Renal pelvis (tissue), 12 donors: ENCODE results near the gene RBBP4. TPM values are rescaled to one million over a fixed set of nuclear protein-coding genes. Genes with fewer than 3 reads are reported as not detected.
"Not testable (repeated sequence)": the region's sequence is repeated elsewhere in the genome, so short reads cannot be mapped to it uniquely, and the experiment has no call there.

Experiments used
- DNase-seq: peaks from one replicate; pipeline ENCODE4 v3.0.0-alpha.2; 2013
- long read RNA-seq, 16 experiments: transcript quantifications; one replicate each; lab custom pipeline, GENCODE V29; 2026
- polyA plus RNA-seq, 3 donors: library from polyadenylated mRNA; unstranded; fragments of 120-200 nt; gene quantifications; one replicate each; pipeline ENCODE4 v1.2.1, GENCODE V29; 2013; ENCODE audit not compliant: insufficient read length in 3 of 3

Gene RBBP4
- 100 to 1,000 TPM; 308 to 325 (median 312) TPM for polyA plus RNA-seq
- long read RNA-seq, donor 1, full-length matches to known transcripts, result 72 of 79 reads
- long read RNA-seq, donor 1, partial matches to known transcripts, result 7 of 79 reads
- long read RNA-seq, donor 1, other reads (novel, unspliced or antisense), result 0 of 79 reads
- long read RNA-seq, donor 2, full-length matches to known transcripts, result 92 of 102 reads
- long read RNA-seq, donor 2, partial matches to known transcripts, result 10 of 102 reads
- long read RNA-seq, donor 2, other reads (novel, unspliced or antisense), result 0 of 102 reads
- long read RNA-seq, donor 3, full-length matches to known transcripts, result 73 of 86 reads
- long read RNA-seq, donor 3, partial matches to known transcripts, result 13 of 86 reads
- long read RNA-seq, donor 3, other reads (novel, unspliced or antisense), result 0 of 86 reads
- long read RNA-seq, donor 4, full-length matches to known transcripts, result 60 of 67 reads
- long read RNA-seq, donor 4, partial matches to known transcripts, result 7 of 67 reads
- long read RNA-seq, donor 4, other reads (novel, unspliced or antisense), result 0 of 67 reads
- long read RNA-seq, donor 5, full-length matches to known transcripts, result 48 of 118 reads
- long read RNA-seq, donor 5, partial matches to known transcripts, result 70 of 118 reads
- long read RNA-seq, donor 5, other reads (novel, unspliced or antisense), result 0 of 118 reads
- long read RNA-seq, donor 6, full-length matches to known transcripts, result 73 of 81 reads
- long read RNA-seq, donor 6, partial matches to known transcripts, result 8 of 81 reads
- long read RNA-seq, donor 6, other reads (novel, unspliced or antisense), result 0 of 81 reads
- long read RNA-seq, donor 7, full-length matches to known transcripts, result 95 of 179 reads
- long read RNA-seq, donor 7, partial matches to known transcripts, result 79 of 179 reads
- long read RNA-seq, donor 7, other reads (novel, unspliced or antisense), result 5 of 179 reads
- long read RNA-seq, donor 8, full-length matches to known transcripts, result 28 of 28 reads
- long read RNA-seq, donor 8, partial matches to known transcripts, result 0 of 28 reads
- long read RNA-seq, donor 8, other reads (novel, unspliced or antisense), result 0 of 28 reads
- long read RNA-seq, donor 9, full-length matches to known transcripts, result 89 of 104 reads
- long read RNA-seq, donor 9, partial matches to known transcripts, result 15 of 104 reads
- long read RNA-seq, donor 9, other reads (novel, unspliced or antisense), result 0 of 104 reads
- long read RNA-seq, donor 10, full-length matches to known transcripts, result 53 of 67 reads
- long read RNA-seq, donor 10, partial matches to known transcripts, result 8 of 67 reads
- long read RNA-seq, donor 10, other reads (novel, unspliced or antisense), result 6 of 67 reads
- long read RNA-seq, donor 11, full-length matches to known transcripts, result 61 of 82 reads
- long read RNA-seq, donor 11, partial matches to known transcripts, result 21 of 82 reads
- long read RNA-seq, donor 11, other reads (novel, unspliced or antisense), result 0 of 82 reads
- long read RNA-seq, donor 12, full-length matches to known transcripts, result 87 of 113 reads
- long read RNA-seq, donor 12, partial matches to known transcripts, result 26 of 113 reads
- long read RNA-seq, donor 12, other reads (novel, unspliced or antisense), result 0 of 113 reads
- long read RNA-seq, donor 13, full-length matches to known transcripts, result 48 of 48 reads
- long read RNA-seq, donor 13, partial matches to known transcripts, result 0 of 48 reads
- long read RNA-seq, donor 13, other reads (novel, unspliced or antisense), result 0 of 48 reads
- long read RNA-seq, donor 14, result 0 reads
- long read RNA-seq, donor 15, full-length matches to known transcripts, result 73 of 87 reads
- long read RNA-seq, donor 15, partial matches to known transcripts, result 6 of 87 reads
- long read RNA-seq, donor 15, other reads (novel, unspliced or antisense), result 8 of 87 reads
- long read RNA-seq, donor 16, full-length matches to known transcripts, result 87 of 120 reads
- long read RNA-seq, donor 16, partial matches to known transcripts, result 19 of 120 reads
- long read RNA-seq, donor 16, other reads (novel, unspliced or antisense), result 14 of 120 reads

- DNase-seq, result peak; percentile 98
Measured at GRCh38 chr1:32650752-32651460, at the start of gene RBBP4. RBBP4 (plus strand) TSS chr1:32651208; CDS start chr1:32651307, 99 bp downstream.

- DNase-seq, result no peak
Measured at GRCh38 chr1:32605711-32606424, 45.1 kb upstream of the RBBP4 start.

GRCh38 chr1:32606565-32607371 lies 44.2 kb upstream of the RBBP4 start:
- DNase-seq, result no peak

DNA sequence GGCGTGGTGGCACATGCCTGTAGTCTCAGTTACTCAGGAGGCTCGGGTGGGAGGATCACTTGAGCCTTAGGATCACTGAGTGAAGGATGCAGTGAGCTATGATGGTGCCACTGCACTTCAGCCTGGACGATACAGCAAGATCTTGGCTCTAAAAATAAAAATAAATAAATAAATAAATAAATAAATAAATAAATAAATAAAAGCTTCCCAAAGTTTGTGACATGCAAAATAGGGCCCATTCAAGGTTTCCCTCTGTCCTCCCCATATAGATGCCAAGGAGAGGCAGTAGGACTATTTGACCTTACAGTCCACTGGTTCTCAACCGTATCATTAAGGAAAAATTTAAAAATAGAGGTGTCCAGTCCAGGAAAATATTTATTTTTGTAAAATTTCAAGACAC lies 41.8 kb upstream of the RBBP4 start:
- no peak for DNase-seq

DNA sequence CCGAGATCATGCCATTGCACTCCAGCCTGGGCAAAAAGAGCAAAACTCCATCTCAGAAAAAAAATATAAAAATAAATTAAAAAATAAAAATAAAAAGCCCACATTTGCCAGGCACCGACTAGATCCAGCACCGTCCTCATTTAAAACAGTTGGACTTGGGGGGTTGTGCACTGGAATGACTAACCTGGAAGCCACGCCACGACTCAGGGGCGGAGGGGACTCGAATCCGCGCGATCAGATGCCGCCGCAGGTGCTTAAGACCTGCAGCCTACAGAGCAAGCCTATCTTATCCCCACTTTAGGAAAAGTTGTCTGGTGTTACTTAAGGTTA lies 39.2 kb upstream of the RBBP4 start:
- DNase-seq, result no peak

- DNase-seq, result peak; percentile 52
Measured at GRCh38 chr1:32612189-32612881, 38.7 kb upstream of the RBBP4 start.

- no peak for DNase-seq
Measured at GRCh38 chr1:32613472-32613871, 37.5 kb upstream of the RBBP4 start.

- no peak for DNase-seq
Measured at GRCh38 chr1:32618673-32619221, 32.3 kb upstream of the RBBP4 start.

DNA sequence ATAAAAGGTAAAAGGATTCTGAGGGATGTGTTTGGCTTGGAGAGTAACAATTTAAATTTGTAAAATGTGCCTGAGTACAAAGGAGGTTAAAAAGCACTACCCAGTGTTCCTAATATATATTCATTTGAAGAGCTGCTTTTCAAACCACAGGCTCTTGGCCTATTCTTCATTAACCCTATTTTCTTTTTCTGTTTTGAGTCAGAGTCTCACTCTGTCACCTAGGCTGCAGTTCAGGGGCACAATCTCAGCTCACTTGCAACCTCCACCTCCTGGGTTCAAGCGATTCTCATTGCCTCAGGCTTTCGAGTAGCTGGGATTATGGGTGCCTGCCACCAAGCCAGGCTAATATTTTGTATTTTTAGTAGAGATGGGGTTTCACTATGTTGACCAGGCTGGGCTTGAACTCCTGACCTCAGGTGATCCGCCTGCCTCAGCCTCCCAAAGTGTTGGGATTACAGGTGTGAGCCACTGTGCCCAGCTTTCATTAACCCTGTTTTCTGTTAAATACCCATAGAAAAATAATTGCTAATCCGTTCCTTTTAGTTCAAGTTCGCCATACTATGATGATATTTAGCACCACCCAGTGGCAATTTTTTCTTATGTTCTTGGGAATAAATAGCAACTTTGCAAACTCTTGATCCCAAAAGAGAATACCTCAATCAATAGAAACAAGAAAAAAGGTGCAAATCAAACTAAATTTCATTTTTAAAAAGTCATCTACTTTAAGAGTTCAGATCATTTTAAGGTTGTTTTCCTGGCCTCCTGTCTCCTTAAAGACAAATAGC lies 31.1 kb upstream of the RBBP4 start:
- peak; percentile 7 for DNase-seq

DNA sequence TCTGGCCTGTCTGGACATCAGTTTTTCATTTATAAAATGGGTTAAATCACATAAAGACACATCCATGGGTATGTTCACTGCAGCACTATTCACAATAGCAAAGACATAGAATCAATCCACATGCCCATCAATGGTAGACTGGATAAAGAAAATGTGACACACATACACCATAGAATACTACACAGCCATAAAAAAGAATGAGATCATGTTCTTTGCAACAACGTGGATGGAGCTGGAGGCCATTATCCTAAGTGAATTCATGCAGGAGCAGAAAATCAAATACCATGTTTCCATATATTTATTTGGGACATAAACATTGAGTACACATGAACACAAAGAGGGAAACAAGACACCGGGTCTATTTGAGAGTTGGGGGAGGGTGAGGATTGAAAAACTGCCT lies 28.8 kb upstream of the RBBP4 start:
- no peak for DNase-seq

DNA sequence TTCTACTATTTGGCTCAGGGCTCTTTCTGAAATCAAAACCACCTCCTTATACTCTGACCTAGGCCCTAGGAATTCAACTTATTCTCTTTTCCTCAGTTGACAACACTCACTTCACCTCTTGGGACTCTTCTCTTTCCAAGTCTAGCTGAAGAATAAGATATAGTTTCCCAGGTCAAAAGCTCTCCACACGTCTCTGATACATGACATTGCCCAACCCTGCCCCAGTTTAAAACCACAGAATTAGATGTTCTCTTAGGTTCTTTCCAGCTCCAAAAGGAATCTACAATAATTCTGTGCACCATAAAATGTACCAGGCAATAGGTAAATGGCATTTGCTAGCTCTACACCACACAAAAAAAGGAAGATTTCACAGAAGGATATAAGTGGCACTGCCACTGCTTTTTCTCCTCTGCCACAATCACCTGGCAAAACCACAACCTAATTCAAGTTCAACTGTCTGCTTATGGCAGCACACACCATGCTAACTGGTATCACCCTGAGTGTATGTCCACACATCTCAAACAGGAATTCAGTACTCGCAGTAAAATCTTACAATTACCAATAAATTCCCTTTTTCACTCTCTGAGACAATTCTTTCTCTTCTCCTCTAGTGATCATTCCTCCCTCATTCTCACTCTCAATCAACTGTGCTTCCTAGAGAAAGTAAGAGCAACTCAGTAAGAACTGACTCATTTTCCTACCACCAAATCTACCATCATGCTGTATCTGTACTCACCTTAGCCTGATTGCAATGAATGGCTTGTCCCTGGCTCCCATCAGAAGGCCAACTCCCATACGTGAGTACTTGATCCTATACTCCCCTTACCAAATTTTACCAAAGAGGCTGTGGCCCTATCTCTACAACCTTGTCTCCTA lies 28.0 kb upstream of the RBBP4 start:
- DNase-seq, result no peak

- DNase-seq, result no peak
Measured at GRCh38 chr1:32623775-32624174, 27.2 kb upstream of the RBBP4 start.

GRCh38 chr1:32626176-32626575 lies 24.8 kb upstream of the RBBP4 start:
- no peak for DNase-seq

DNA sequence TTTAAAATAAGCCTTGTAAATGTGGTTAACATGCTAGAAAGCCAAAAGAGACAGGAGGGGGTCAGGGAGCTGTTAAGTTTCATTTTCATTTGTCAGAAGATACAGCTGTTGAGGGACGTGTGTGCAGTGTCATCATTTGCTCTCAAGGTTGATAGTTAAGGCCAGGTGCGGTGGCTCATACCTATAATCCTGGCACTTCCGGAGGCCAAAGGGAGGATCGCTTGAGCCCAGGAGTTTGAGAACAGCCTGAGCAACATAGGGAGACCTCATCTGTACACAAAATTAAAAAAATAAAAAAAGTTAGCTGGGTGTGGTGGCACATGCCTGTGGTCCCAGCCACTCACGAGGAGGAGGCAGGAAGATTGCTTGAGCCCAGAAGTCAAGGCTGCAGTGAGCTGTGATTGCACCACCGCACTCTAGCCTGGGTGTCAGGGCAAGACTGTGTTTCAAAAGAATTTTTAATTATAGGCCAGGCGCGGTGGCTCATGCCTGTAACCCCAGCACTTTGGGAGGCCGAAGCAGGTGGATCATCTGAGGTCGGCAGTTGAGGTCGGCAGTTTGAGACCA lies 23.3 kb upstream of the RBBP4 start:
- DNase-seq, result no peak

GRCh38 chr1:32630173-32630572 lies 20.8 kb upstream of the RBBP4 start:
- DNase-seq, result not testable (repeated sequence)
